Naive thymus-derived CD8-positive, alpha-beta T cell (primary cell): Measurements from ENCODE around the gene TACSTD2. TPM values are rescaled to one million over a fixed set of nuclear protein-coding genes. Genes with fewer than 3 reads are reported as not detected.
A peak's percentile ranks its signal among the peaks of the same experiment; 100 is the strongest.
"Not testable (repeated sequence)": the region's sequence is repeated elsewhere in the genome, so short reads cannot be mapped to it uniquely, and the experiment has no call there.

Source experiments
- ATAC-seq, 2 donors: fragments of 150-1000 bp; cut with Tn5 transposase in 1 of 2; sonication (Bioruptor Pico), chemical (Tn5 transposase) in 1 of 2; 1 replicate in 1 of 2; 2 replicates in 1 of 2; pipeline ENCODE4 v1.10.0; 2021; ENCODE audit warnings: mild to moderate bottlenecking in 2 of 2, moderate library complexity in 2 of 2
- POLR2A ChIA-PET: fragments of 350-600 bp; sonication (Branson Sonifier 250); formaldehyde crosslinking; loops from one replicate; lab custom pipeline; 2021; ENCODE audit warnings: antibody characterized with exemption; lab: Charles Lee
- DNase-seq, 10 donors: peaks; one replicate each; pipeline versions ENCODE4 v3.0.0 to v3.0.0-alpha.2; 2020 to 2022
- H3K27ac Mint-ChIP-seq, 10 donors: one replicate each; pipeline ENCODE4 v1.8.0; 2020 to 2022; ENCODE audit warnings: mild to moderate bottlenecking in 10 of 10, mixed read lengths in 10 of 10, moderate library complexity in 4 of 10, inconsistent platforms in 1 of 10
- H3K27me3 Mint-ChIP-seq, 5 donors: one replicate each; pipeline ENCODE4 v1.8.0; 2021 to 2022; ENCODE audit warnings: mixed read lengths in 5 of 5
- H3K36me3 Mint-ChIP-seq, 3 donors: one replicate each; pipeline ENCODE4 v1.8.0; 2020 to 2022; ENCODE audit warnings: mixed read lengths in 3 of 3, mild to moderate bottlenecking in 2 of 3, inconsistent platforms in 1 of 3
- H3K4me1 Mint-ChIP-seq, 4 donors: one replicate each; pipeline ENCODE4 v1.8.0; 2021 to 2022; ENCODE audit warnings: mixed read lengths in 4 of 4
- H3K4me3 Mint-ChIP-seq, 10 donors: one replicate each; pipeline ENCODE4 v1.8.0; 2020 to 2022; ENCODE audit warnings: mild to moderate bottlenecking in 10 of 10, mixed read lengths in 10 of 10, moderate library complexity in 6 of 10, inconsistent platforms in 1 of 10
- H3K9me3 Mint-ChIP-seq, 9 donors: one replicate each; pipeline ENCODE4 v1.8.0; 2020 to 2022; ENCODE audit warnings: mixed read lengths in 9 of 9, mild to moderate bottlenecking in 3 of 9, inconsistent platforms in 1 of 9, moderate library complexity in 1 of 9
- polyA plus RNA-seq, 3 donors: library from polyadenylated mRNA; unstranded; fragments of 300-500 nt; fragmentation: Illumina TruSeq; gene quantifications; one replicate each; pipeline ENCODE4 v1.2.3, GENCODE V29; 2021
- total RNA-seq, 8 experiments: library from RNA in 2 of 8; stranded (reverse) in 2 of 8; gene quantifications; one replicate each; pipeline ENCODE4 v1.2.3 and lab custom pipeline; 2021 to 2026

TACSTD2 gene
- total and polyA plus RNA-seq, 5 experiments from 2014 or later, result not detected

- peaks cover 40 to 81% (median 48%) of the 10 kb centered on the region in 5 donors for H3K27me3 Mint-ChIP-seq
- POLR2A ChIA-PET, result no interaction called here
- no peak for DNase-seq
- peaks cover 9 to 18% (median 17%) of the 10 kb centered on the region in 4 donors for H3K4me1 Mint-ChIP-seq
- no peak for ATAC-seq
- H3K4me3 Mint-ChIP-seq, result no peak overlapping the region
- peaks cover 0 to 3% (median 0%) of the 10 kb centered on the region in 9 donors for H3K9me3 Mint-ChIP-seq
- H3K36me3 Mint-ChIP-seq, result peaks cover 0 to 3% (median 0%) of the 10 kb centered on the region in 3 donors
- H3K27ac Mint-ChIP-seq, result no peak overlapping the region
These were observed 4.4 kb downstream of the TACSTD2 start for GRCh38 chr1:58572690-58573089.

- H3K27ac Mint-ChIP-seq, result no peak overlapping the region
- POLR2A ChIA-PET, result no interaction called here
These were observed 5.4 kb downstream of the TACSTD2 start for GRCh38 chr1:58571616-58572015.

GRCh38 chr1:58570817-58571216 is 6.2 kb downstream of the TACSTD2 start:
- Mint-ChIP-seq H3K27ac (no peak overlapping the region), H3K4me3 (no peak overlapping the region), H3K27me3 (peaks cover 32 to 67% (median 38%) of the 10 kb centered on the region in 5 donors), H3K36me3 (no peaks in the 10 kb centered on the region), H3K4me1 (peaks cover 1 to 9% (median 4%) of the 10 kb centered on the region in 4 donors), H3K9me3 (no peaks in the 10 kb centered on the region)
- POLR2A ChIA-PET, result no interaction called here
- DNase-seq (no peak), ATAC-seq (no peak)

More at GRCh38 chr1:58571616-58572015, 5.4 kb downstream of the TACSTD2 start:
- DNase-seq (no peak), ATAC-seq (no peak)
- Mint-ChIP-seq H3K27me3 (peaks cover 36 to 74% (median 44%) of the 10 kb centered on the region in 5 donors), H3K36me3 (no peaks in the 10 kb centered on the region), H3K9me3 (no peaks in the 10 kb centered on the region), H3K4me3 (no peak overlapping the region), H3K4me1 (peaks cover 6 to 14% (median 12%) of the 10 kb centered on the region in 4 donors)

GRCh38 chr1:58570094-58570493 is 7.0 kb downstream of the TACSTD2 start:
- H3K27me3 Mint-ChIP-seq, result peaks cover 29 to 59% (median 38%) of the 10 kb centered on the region in 5 donors

GRCh38 chr1:58568911-58569310 is 8.1 kb downstream of the TACSTD2 start:
- DNase-seq (no peak), ATAC-seq (no peak)
- POLR2A ChIA-PET, result no interaction called here
- Mint-ChIP-seq H3K36me3 (no peaks in the 10 kb centered on the region), H3K9me3 (no peaks in the 10 kb centered on the region), H3K4me1 (peaks cover 0 to 5% (median 0%) of the 10 kb centered on the region in 4 donors), H3K27me3 (peaks cover 25 to 57% (median 34%) of the 10 kb centered on the region in 5 donors), H3K4me3 (no peak overlapping the region), H3K27ac (no peak overlapping the region)

More at GRCh38 chr1:58570094-58570493, 7.0 kb downstream of the TACSTD2 start:
- Mint-ChIP-seq H3K4me3 (no peak overlapping the region), H3K36me3 (no peaks in the 10 kb centered on the region), H3K9me3 (no peaks in the 10 kb centered on the region), H3K27ac (no peak overlapping the region), H3K4me1 (peaks cover 0 to 5% (median 0%) of the 10 kb centered on the region in 4 donors)
- POLR2A ChIA-PET, result no interaction called here
- DNase-seq (no peak), ATAC-seq (no peak)

- Mint-ChIP-seq H3K27ac (no peak overlapping the region), H3K27me3 (peaks cover 25 to 52% (median 36%) of the 10 kb centered on the region in 5 donors)
- no peak for DNase-seq
These were observed 8.7 kb downstream of the TACSTD2 start for GRCh38 chr1:58568271-58568860.

GRCh38 chr1:58566339-58566738 is 10.7 kb downstream of the TACSTD2 start:
- POLR2A ChIA-PET, result no interaction called here
- DNase-seq (no peak), ATAC-seq (no peak)
- H3K27me3 Mint-ChIP-seq, result peaks cover 26 to 39% (median 26%) of the 10 kb centered on the region in 5 donors
- no peak overlapping the region for H3K27ac Mint-ChIP-seq
- no peaks in the 10 kb centered on the region for H3K4me1 Mint-ChIP-seq
- H3K9me3 Mint-ChIP-seq, result peaks cover 0 to 3% (median 0%) of the 10 kb centered on the region in 9 donors
- no peak overlapping the region for H3K4me3 Mint-ChIP-seq
- H3K36me3 Mint-ChIP-seq, result no peaks in the 10 kb centered on the region

More at GRCh38 chr1:58568271-58568860, 8.7 kb downstream of the TACSTD2 start:
- no peak for ATAC-seq
- H3K4me3 Mint-ChIP-seq, result no peak overlapping the region
- peaks cover 0 to 2% (median 0%) of the 10 kb centered on the region in 4 donors for H3K4me1 Mint-ChIP-seq
- no peaks in the 10 kb centered on the region for H3K36me3 Mint-ChIP-seq
- POLR2A ChIA-PET, result no interaction called here
- peaks cover 0 to 1% (median 0%) of the 10 kb centered on the region in 9 donors for H3K9me3 Mint-ChIP-seq

GRCh38 chr1:58563715-58564114 is 13.3 kb downstream of the TACSTD2 start:
- not testable (repeated sequence) for H3K4me1 Mint-ChIP-seq, DNase-seq

GRCh38 chr1:58561633-58562032 is 15.4 kb downstream of the TACSTD2 start:
- Mint-ChIP-seq H3K4me3 (no peak overlapping the region), H3K27me3 (peaks cover 19 to 37% (median 22%) of the 10 kb centered on the region in 5 donors), H3K9me3 (peaks cover 0 to 17% (median 3%) of the 10 kb centered on the region in 9 donors), H3K36me3 (peaks cover 0 to 6% (median 0%) of the 10 kb centered on the region in 3 donors), H3K27ac (no peak overlapping the region), H3K4me1 (no peaks in the 10 kb centered on the region)
- DNase-seq, result no peak
- POLR2A ChIA-PET, result no interaction called here
- no peak for ATAC-seq

More at GRCh38 chr1:58563715-58564114, 13.3 kb downstream of the TACSTD2 start:
- POLR2A ChIA-PET, H3K36me3 Mint-ChIP-seq, H3K4me3 Mint-ChIP-seq, ATAC-seq, H3K27ac Mint-ChIP-seq: not testable (repeated sequence)
- H3K27me3 Mint-ChIP-seq, result peaks cover 13 to 26% (median 22%) of the 10 kb centered on the region in 5 donors
- peaks cover 0 to 14% (median under 1%) of the 10 kb centered on the region in 9 donors for H3K9me3 Mint-ChIP-seq

- ATAC-seq, result no peak
- Mint-ChIP-seq H3K9me3 (peaks cover 0 to 12% (median 2%) of the 10 kb centered on the region in 9 donors), H3K27me3 (peaks cover 12 to 33% (median 14%) of the 10 kb centered on the region in 5 donors), H3K4me3 (no peak overlapping the region), H3K27ac (no peak overlapping the region), H3K4me1 (no peaks in the 10 kb centered on the region), H3K36me3 (peaks cover 0 to 6% (median 0%) of the 10 kb centered on the region in 3 donors)
- DNase-seq, result no peak
- POLR2A ChIA-PET, result no interaction called here
These were observed 21.7 kb downstream of the TACSTD2 start for GRCh38 chr1:58555393-58555792.

GRCh38 chr1:58551186-58552140 is 25.6 kb downstream of the TACSTD2 start:
- POLR2A ChIA-PET, result no interaction called here
- Mint-ChIP-seq H3K9me3 (no peaks in the 10 kb centered on the region), H3K4me1 (peaks cover 5 to 8% (median 6%) of the 10 kb centered on the region in 4 donors), H3K27me3 (peaks cover 5 to 12% (median 7%) of the 10 kb centered on the region in 5 donors), H3K4me3 (no peak overlapping the region), H3K27ac (no peak overlapping the region), H3K36me3 (no peaks in the 10 kb centered on the region)
- DNase-seq (no peak), ATAC-seq (no peak)

GRCh38 chr1:58549291-58549690 is 27.8 kb downstream of the TACSTD2 start:
- peaks cover 12 to 26% (median 21%) of the 10 kb centered on the region in 4 donors for H3K4me1 Mint-ChIP-seq
- H3K27ac Mint-ChIP-seq, result peak overlapping the region in 2 of 10 donors; percentile 6 to 15
- not testable (repeated sequence) for ATAC-seq, H3K9me3 Mint-ChIP-seq, H3K4me3 Mint-ChIP-seq, DNase-seq, H3K36me3 Mint-ChIP-seq, H3K27me3 Mint-ChIP-seq
- POLR2A ChIA-PET, result interaction anchor here (1.2 kb wide), 1 partner anchor 33 kb away, joined by 4 read pairs; no protein-coding TSS in a partner anchor
